Uterus (tissue), 2 donors: Measurements from ENCODE around the gene APPBP2.

Experiments
- POLR2A ChIP-seq, 2 donors: fragments of 450-650 bp; IDR thresholded peaks; one replicate each; pipeline ENCODE4 v1.6.1; 2016; ENCODE audit warnings: antibody characterized with exemption in 2 of 2, mild to moderate bottlenecking in 1 of 2, moderate library complexity in 1 of 2
- TF ChIP-seq, protein P1 (sequence below), 4 experiments: fragments of 200-600 bp in 2 of 4; fragments of 450-650 bp in 2 of 4; sonication (generic) in 2 of 4; IDR thresholded peaks; one replicate each; pipeline ENCODE4 v1.5.1; 2016 to 2019; ENCODE audit warnings: antibody characterized with exemption in 4 of 4, mild to moderate bottlenecking in 2 of 4, moderate library complexity in 1 of 4

- TF ChIP-seq, protein P1, sequence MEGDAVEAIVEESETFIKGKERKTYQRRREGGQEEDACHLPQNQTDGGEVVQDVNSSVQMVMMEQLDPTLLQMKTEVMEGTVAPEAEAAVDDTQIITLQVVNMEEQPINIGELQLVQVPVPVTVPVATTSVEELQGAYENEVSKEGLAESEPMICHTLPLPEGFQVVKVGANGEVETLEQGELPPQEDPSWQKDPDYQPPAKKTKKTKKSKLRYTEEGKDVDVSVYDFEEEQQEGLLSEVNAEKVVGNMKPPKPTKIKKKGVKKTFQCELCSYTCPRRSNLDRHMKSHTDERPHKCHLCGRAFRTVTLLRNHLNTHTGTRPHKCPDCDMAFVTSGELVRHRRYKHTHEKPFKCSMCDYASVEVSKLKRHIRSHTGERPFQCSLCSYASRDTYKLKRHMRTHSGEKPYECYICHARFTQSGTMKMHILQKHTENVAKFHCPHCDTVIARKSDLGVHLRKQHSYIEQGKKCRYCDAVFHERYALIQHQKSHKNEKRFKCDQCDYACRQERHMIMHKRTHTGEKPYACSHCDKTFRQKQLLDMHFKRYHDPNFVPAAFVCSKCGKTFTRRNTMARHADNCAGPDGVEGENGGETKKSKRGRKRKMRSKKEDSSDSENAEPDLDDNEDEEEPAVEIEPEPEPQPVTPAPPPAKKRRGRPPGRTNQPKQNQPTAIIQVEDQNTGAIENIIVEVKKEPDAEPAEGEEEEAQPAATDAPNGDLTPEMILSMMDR (IDR thresholded peaks at IDR 0.05) = no peak
- TF ChIP-seq POLR2A (IDR thresholded peaks at IDR 0.05) = no peak
Observed at GRCh38 chr17:60496041-60496440, 30.0 kb downstream of the APPBP2 start.
